HG02571 (cell line): ENCODE data around the gene CCDC9.
"Not testable (repeated sequence)": the region's sequence is repeated elsewhere in the genome, so short reads cannot be mapped to it uniquely, and the experiment has no call there.

ENCODE experiments used
- ATAC-seq: cut with Tn5 transposase; IDR thresholded peaks from one replicate; pipeline ENCODE4 v1.9.1; 2021; ENCODE audit warnings: mild to moderate bottlenecking, moderate library complexity; ENCODE audit not compliant: unreplicated experiment

The CCDC9 gene

DNA sequence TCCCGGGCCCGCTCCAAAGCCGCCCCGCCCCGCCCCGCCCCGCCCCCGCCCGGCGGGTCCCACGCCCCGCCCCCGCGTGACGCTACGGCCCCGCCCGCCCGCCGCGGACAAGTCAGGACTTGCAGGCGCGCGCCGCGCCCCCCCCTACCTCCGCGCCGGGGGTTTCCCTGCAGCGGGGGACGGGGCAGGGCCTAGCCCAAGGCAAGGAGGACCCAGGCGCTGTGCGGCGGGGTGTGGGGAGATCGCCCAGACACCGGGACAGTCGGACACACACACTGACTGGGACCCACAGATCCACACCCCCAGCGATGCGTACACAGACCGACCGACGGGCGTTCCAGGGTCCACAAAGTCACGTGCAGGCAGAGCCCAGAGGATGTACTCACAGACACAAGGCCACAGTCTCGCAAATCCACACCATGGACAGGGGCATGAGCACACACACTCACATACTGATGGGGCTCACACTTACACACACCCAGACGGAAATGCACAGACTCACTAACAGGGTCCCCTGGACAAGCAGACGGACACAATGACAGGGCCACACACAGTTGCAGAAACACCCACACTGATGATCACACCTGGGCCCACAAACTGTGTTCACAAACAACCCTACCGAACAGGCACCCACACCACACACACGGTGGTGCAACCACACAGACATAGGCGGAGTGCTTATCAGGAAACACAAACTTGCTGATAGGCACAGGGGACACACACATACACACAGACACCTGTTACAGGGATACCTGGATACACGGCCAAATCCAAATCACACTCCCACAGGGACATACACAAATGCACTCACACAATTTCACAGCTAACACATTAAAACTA lies 24.9 kb upstream of the CCDC9 start:
- ATAC-seq, result no peak

DNA sequence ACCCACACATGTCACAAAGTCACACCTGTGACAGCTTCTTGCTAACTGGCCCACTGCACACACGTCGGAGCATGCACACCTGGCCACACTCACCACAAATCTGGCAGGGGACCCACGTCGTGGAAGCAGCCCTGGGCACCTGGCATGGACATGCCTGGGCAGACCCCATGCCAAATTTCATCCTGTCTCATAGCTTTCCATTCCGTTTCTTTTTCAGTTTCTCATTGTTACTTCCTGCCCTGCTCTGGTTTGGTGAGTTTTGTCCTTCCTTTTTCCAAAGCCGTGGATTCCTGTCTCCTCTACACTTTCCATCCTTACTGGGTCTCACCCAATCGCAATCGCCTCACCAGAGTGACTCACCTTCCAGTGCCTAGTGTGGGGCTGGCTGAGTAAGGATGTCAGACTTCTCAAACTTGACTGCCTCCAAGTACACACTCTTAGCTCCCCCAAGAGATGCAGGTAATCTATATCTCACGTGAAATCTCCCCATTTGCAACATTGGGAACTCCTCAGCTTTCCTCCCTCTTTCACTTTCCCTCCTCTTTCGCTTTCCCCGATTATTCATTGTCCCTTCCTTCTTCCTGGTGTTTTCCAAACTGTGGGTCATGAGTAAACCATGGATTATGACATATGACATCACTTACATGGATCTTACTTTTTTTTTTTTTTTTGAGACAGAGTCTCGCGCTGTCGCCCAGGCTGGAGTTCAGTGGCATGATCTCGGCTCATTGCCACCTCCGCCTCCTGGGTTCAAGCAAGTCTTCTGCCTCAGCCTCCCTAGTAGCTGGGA lies 23.7 kb upstream of the CCDC9 start:
- ATAC-seq, result no peak

DNA sequence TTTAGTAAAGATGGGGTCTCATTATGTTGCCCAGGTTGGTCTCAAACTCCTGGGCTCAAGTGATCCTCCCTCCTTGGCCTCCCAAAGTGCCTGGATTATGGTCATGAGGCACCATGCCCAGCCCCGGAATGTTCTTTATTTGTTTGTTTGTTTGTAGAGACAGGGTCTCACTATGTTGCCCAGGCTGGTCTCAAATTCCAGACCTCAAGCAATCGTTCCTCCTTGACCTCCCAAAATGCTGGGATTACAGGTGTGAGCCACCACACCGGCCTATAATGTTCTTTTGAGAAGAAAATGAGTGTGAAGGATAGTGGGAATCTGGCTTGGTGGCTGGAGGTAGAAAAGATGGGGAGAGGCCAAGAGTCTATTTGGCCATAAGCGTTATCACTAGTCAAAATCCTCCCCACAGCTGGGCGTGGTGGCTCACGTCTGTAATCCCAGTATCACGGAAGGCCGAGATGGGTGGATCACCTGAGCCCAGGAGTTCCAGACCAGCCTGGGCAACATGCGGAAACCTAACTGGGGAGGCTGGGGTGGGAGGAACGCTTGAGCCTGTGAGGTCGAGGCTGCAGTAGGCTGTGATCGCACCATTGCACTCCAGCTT lies 20.2 kb upstream of the CCDC9 start:
- ATAC-seq, result no peak

DNA sequence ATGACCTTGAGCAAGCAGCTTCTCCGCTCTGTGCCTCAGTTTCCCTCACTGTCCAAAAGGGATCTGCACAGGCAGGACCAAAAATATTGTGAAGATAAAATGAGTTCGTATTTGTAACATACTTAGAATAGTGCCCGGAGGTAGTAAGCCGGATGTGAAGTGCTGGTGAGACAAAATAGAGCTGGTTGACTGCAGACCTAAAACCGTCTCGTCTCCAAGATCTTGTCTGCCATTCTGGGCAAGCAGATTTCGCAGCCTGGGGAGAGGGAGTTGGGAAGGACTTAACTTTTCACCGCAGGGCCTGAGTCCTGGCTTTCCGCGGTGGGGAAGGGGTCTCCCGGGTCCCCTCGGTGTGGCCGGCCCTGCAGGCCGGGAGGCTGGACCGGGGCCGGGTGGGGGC lies 17.2 kb upstream of the CCDC9 start:
- ATAC-seq, result no peak

DNA sequence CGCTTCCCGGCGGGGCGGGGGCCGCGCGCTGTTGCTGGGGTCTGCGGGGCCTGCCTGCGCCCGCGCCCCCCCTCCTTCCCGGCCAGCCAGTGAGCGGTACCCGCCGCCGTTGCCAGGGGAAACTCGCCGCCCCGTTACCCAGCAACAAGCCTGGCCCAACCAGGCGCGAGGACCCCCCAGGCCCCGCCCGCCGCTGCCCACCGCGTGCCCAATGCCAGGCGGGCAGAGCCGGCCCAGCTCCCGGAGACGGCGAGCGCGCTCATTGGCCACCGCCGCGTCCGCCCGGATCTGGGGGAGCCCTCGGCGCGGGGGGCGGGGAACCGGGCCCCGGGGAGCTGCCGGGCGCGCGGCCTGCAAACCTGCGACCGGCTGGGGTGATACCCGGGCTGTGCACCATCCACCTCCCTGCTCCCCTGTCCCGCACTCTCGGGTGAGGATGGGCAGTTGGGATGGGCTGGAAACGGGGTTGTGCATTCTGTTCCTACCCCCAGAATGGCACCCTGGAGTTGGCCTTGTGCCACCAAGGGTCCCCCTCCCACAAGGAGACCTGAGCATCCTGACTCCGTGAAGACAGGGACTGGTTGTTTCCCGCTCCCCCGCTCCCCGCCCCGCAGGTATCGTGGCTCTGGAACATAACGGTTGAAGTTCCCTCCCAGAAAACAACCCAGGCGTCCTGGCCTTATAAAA lies 16.6 kb upstream of the CCDC9 start:
- ATAC-seq, result no peak

DNA sequence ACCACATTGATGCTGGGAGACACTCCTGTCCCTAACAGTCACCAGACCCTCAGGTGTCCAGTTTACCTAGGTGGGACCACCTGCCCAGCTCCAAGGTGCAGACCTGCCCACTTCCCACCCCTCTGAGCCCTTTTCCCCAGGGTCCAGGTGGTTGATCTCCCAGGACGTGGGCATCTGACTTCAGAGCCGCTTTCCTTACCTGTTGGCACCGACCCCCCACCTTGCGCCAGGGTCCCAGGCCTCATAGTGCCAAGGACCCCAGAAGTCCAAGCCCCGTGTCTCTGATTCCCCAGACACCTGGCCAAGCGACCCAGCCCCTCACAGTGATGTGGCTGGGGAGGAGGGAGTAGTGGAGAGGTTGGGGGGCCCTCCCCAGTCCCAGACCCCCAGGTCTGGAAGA lies 15.8 kb upstream of the CCDC9 start:
- ATAC-seq, result no peak

DNA sequence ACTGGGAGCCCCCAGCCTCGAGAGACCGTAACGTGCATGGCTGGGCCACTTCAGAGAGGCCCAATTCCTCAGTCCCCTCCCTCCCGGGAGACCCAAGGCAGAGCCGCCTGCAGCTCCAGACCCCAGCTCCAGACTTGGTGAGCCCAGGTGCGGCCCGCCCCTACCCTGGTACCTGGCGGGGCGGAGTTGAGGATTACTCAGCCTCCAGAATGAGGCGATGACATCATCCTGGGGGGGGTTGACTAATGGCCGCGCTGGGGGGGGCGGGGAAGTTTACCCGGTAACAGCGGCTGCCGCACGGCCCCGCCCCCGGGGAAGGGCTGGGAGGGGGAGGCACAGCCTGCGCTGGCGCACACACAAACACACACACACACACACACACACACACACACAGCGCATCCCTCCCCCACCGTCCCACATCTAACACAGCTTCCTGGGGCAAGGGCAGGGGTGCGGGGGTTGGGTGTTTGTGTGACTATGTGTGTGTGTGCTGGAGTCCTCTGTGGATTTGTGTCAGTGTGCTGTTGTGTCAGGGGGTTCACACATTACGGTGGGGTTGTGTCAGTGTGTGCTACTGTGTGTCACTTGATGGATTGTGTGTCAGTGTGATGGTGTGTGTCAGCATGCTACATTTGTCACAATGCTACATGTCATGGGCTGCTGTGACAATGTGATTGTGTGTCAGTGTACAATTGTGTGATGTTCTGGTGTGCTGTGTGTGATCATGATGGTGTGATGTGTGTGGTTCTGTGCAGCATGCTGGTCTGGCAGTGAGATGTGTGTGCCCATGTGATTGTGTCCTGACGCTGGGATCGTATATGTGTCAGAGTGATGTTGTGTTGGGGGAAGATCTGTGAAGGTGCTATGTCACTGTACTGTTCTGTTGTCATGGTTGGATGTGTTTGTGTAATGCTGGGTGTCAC lies 15.1 kb upstream of the CCDC9 start:
- ATAC-seq, result no peak

DNA sequence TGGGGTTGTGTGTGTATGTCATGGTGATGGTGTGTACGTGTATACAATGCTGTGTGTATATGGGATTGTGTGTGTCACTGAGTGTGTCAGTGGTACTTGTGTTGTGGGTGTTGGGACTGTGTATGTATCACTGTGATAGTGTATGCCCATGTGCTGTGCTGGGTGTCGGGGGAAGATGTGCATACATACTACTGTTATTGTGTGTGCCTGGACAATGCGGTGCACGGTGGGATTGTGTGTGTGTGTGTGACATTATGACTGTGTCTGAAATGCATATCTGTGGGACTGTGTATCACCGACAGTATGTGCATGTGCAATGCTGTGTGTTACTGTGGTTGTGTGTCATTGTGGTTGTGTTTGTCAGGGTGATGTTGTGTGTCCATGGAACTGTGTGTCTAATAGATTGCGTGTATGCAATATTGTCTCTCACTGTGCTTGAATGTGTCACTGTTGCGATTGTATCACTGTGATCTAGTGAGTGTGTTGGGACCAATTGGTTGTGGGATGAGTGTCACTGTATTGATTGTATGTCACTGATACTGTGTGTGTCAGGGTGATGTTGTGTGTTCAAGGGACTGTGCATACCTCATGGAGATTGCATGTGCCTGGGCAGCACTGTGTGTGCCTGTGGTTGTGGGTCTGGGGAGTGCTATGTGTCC lies 14.3 kb upstream of the CCDC9 start:
- no peak for ATAC-seq

DNA sequence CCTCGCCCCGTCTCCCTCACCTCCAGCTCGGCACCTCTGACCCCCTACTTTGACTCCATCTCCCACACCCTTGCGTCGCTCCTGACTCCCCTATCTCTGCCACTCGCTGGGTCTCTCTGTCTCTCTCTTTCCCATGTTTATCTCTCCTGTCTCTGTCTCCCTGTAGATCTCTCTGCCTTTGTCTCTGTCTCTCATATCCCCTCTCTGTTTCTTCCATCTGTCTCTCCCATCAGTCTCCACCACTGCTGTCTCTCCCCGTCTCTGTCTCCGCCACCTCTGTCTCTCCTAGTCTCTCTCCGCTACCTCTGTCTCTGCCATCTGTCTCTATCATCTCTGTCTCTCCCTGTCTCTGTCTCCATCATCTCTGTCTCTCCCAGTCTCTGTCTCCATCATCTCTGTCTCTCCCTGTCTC lies 13.0 kb upstream of the CCDC9 start:
- no peak for ATAC-seq

DNA sequence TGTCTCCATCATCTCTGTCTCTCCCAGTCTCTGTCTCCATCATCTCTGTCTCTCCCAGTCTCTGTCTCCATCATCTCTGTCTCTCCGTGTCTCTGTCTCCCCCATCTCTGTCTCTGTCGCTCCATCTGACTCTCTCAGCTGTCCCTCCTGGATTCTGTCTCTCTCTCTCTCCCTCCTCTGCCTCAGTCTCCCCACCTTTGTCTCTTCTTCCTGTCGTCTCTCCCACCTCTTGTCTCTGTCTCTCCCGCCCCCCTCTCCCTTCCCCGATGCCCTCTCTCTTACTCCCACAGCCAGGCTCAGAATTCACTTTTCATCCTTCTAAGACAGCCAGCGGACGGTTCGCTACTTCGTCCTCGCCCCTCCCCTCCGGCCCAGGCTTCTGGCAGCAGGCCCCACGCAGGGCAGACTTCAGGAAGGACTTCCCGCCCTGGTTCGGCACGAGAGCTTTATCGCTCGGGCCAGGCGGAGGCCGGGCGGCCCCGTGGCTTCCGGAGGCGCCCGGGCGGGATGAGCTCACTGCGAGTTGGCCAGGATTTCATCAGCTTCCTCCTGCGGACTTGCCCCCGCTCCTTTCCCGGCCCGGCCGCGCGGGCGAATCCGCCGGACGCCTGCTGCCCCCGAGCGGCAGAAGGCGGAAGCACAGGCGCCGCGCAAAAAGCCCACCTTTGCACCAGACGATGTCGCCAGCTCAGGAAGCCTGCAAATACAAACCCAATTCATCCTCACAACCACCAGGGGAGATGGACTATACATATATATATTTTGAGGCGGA lies 12.4 kb upstream of the CCDC9 start:
- peak; percentile 37 for ATAC-seq

DNA sequence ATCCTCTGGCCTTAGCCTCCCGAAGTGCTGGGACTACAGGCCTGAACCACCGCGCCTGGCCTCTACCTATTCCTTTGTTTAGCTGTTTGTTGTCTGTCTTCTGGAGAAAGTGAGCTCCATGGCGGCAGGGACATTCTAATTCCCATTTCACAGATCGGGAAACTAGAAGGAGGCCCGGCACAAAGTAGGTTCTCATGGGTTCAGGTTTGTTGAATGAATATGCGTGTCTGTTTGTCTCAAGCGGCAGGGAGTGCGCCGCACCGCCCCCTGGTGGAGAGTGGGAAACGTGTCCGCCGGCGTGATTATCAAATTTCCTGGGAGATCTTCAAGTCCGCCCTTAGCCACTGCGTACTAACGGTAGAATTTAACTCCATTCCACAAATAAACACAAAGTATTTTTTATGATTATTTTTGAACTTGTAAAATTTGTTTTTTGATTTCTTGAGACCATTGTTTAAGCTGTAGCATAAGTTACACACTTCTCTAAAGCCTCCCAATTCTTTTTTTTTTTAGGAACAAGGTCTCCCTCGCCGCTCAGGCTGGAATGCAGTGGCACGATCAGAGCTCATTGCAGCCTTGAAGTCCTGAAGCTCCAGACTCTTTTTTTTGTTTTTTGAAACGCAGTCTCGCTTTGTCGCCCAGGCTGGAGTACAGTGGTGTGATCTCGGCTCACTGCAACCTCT lies 8.9 kb upstream of the CCDC9 start:
- no peak for ATAC-seq

DNA sequence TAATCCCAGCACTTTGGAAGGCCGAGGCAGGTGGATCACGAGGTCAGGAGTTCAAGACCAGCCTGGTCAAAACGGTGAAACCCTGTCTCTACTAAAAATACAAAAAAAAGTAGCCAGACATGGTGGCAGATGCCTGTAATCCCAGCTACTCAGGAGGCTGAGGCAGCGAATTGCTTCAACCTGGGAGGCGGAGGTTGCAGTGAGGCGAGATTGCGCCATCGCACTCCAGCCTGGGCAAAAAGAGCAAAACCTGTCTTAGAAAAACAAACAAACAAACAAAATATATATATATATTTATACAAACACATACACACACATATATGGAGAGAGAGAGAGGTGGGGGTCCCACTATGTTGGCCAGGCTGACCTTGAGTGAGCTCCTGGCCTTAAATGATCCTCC lies 3.3 kb upstream of the CCDC9 start:
- not testable (repeated sequence) for ATAC-seq

DNA sequence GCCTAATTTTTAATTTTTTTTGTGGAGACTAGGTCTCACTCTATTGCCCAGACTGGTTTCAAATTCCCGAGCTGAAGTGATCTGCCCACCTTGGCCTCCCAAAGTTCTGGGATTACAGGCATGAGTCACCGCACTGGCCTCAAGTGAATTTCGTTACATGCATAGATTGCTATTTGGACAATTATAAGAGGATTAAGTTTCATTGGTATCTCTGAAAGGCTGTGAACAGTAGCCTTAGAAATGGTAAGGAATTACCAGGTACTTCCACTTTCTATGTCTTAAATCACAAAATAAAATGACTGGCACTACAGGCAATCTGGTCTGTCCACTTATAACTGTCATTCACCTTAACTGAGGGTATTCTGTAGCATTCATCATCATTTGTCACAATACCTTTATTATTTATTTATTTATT lies 2.9 kb upstream of the CCDC9 start:
- no peak for ATAC-seq

DNA sequence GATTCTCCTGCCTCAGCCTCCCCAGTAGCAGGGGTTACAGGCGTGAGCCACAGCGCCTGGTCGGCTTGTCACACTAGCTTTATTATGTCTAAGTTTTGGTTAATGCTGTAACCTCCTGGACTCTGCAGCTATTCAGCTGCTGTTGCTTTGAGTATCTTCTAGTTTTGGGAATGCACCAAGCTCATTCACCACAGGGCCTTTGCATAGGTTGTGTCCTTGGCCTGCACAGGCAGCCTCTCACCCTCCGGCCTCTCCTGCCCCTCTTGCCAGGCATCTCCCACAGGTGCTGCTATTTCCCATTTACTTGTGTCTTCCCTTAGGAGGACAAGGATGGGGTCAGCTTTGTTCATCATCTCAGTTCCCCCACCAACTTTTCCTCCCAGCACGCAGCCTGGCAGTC lies 2.4 kb upstream of the CCDC9 start:
- no peak for ATAC-seq

DNA sequence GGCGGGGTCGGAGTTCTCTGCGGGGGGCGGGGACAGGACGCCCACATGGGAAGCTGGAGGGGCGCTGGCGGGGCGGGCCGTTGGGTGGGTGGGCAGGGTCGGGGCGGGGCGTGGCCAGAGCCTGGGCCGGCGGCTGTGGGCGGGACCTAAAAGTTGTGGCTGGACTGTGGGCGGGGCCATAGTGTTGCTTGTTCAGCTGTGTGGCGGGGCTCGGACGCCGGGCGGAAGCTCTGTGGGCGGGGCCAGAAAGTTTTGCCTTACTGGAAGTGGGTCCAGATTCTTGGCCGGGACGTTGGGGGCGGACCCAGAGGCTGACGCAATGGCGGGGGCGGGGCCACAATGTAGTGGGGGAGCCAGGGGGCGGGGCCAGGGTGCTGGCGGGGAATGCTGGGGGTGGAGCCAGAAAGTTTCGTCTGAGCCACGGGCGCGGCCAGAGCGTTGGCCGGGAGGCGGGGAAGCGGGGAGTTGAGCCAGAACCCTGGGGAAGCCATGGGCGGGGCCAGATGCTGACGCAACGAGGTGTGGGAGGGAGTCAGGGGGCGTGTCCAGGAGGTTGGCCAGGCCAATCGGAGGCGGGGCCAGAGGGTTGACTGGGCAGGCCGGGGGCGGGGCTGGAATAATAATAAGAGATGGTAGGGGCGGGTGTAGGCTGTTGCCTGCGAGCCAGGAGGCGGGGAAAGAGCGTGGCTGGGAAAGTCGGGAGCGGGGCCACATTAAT lies 527 bp downstream of the CCDC9 start:
- peak; percentile 68 for ATAC-seq

DNA sequence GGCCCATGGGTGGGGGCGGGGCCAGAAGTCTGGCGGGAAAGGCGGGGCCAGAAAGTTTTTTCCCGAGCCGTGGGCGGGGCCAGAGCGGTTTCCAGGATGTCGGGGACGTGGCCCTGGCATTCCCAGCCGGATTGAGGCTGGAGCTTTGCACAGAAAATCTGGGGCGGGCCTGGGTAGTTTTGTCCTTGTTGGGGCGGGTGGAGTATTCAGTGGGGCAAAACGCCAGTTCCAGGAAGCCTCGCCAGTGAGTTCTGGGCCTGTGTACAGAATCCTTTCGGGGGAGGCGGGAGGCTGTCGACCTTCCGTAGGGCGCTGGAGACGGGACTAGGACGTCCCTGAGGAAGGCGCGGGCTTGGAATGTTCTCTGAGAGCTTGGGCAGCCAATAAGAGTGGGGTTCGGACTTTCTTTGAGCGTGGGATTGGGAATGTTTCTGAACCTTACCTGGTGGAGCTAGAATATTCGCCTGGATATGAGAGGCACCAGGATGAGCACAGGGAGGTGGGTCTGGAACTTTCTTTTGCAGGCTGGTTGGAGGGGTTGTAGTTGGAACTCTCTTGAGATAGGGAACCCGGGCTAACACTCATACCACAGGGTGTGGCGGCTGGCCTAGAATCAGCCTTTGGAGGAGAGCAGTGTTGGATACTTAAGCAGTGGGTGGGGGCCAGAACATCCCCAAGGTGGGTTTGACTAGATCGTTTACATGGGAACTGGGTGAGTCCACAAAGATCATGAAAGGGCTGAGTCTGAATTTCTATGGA lies 1.3 kb downstream of the CCDC9 start:
- ATAC-seq, result no peak

DNA sequence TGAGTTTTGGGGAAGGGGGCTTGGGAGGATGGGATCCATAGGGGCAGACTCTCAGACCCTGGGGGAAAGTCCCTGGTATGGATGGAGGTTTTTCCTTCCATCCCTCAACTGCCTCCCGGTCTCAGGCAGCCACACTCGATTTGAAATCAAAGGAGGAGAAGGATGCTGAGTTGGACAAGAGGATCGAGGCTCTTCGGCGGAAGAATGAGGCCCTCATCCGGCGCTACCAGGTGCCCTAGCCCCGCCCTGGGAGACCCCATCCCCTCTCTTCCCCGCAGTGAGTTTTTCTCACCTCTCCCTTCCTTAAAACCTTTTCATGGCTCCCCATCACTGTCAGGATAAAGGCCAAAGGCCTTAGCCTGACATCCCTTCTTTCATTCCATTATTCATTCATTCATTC lies 2.1 kb downstream of the CCDC9 start:
- ATAC-seq, result no peak
